Measurements from ENCODE around the gene PKNOX2.

PKNOX2 gene

GRCh38 chr11:125202362-125202880 is 37.9 kb downstream of the PKNOX2 start:
- Histone ChIP-seq H3K4me2 (ENCODE audit: insufficient read depth, low read length) (no peak overlapping the region), H3K9ac (ENCODE audit: low read depth, low read length) (no peak overlapping the region), H3K27ac (ENCODE audit: low read length) (no peak overlapping the region), H3K9me3 (ENCODE audit: insufficient read depth, low read length, severe bottlenecking) (no peaks in the 10 kb centered on the region), H3K4me3 (ENCODE audit: low read depth in 1 of 2, low read length in 2 of 2) (no peak overlapping the region), H4K20me1 (ENCODE audit: insufficient read depth, low read length) (no peaks in the 10 kb centered on the region), H3K4me1 (ENCODE audit: insufficient read depth, low read length) (no peaks in the 10 kb centered on the region), H3K36me3 (ENCODE audit: insufficient read depth, low read length) (no peaks in the 10 kb centered on the region), H3K27me3 (ENCODE audit: insufficient read depth, low read length, poor library complexity) (peaks cover 7% of the 10 kb centered on the region), H2AFZ (ENCODE audit: low read depth, low read length) (no peak overlapping the region), H3K79me2 (ENCODE audit: insufficient read depth, low read length) (no peaks in the 10 kb centered on the region)
- DNase-seq (no peak), ATAC-seq (ENCODE audit: insufficient read depth, low read depth) (no peak)
- no peak for TF ChIP-seq CTCF (IDR thresholded peaks at IDR 0.05; ENCODE audit: borderline replicate concordance, extremely low read depth, low read length, poor library complexity, severe bottlenecking)
- no peak for TF ChIP-seq EZH2 (IDR thresholded peaks at IDR 0.05; ENCODE audit: borderline replicate concordance, low read depth, low read length, severe bottlenecking)

GRCh38 chr11:125202977-125203376 is 38.4 kb downstream of the PKNOX2 start:
- H3K79me2 ChIP-seq (ENCODE audit: insufficient read depth, low read length): no peaks in the 10 kb centered on the region
- H3K36me3 ChIP-seq (ENCODE audit: insufficient read depth, low read length): no peaks in the 10 kb centered on the region
- peaks cover 8% of the 10 kb centered on the region for H3K27me3 ChIP-seq (ENCODE audit: insufficient read depth, low read length, poor library complexity)
- H3K4me1 ChIP-seq (ENCODE audit: insufficient read depth, low read length): no peaks in the 10 kb centered on the region
- no peak for DNase-seq
- H3K4me2 ChIP-seq (ENCODE audit: insufficient read depth, low read length): no peak overlapping the region
- no peak overlapping the region for H3K9ac ChIP-seq (ENCODE audit: low read depth, low read length)
- ATAC-seq (ENCODE audit: insufficient read depth, low read depth): no peak
- no peak overlapping the region for H3K4me3 ChIP-seq (ENCODE audit: low read depth in 1 of 2, low read length in 2 of 2)
- H2AFZ ChIP-seq (ENCODE audit: low read depth, low read length): no peak overlapping the region
- H3K9me3 ChIP-seq (ENCODE audit: insufficient read depth, low read length, severe bottlenecking): no peaks in the 10 kb centered on the region
- H3K27ac ChIP-seq (ENCODE audit: low read length): no peak overlapping the region
- H4K20me1 ChIP-seq (ENCODE audit: insufficient read depth, low read length): no peaks in the 10 kb centered on the region
- TF ChIP-seq EZH2 (IDR thresholded peaks at IDR 0.05; ENCODE audit: borderline replicate concordance, low read depth, low read length, severe bottlenecking) (no peak), CTCF (IDR thresholded peaks at IDR 0.05; ENCODE audit: borderline replicate concordance, extremely low read depth, low read length, poor library complexity, severe bottlenecking) (no peak)

- H3K79me2 ChIP-seq (ENCODE audit: insufficient read depth, low read length): no peaks in the 10 kb centered on the region
- H3K36me3 ChIP-seq (ENCODE audit: insufficient read depth, low read length): no peaks in the 10 kb centered on the region
- H3K4me2 ChIP-seq (ENCODE audit: insufficient read depth, low read length): no peak overlapping the region
- no peak overlapping the region for H3K9ac ChIP-seq (ENCODE audit: low read depth, low read length)
- no peak overlapping the region for H2AFZ ChIP-seq (ENCODE audit: low read depth, low read length)
- no peak for TF ChIP-seq EZH2 (IDR thresholded peaks at IDR 0.05; ENCODE audit: borderline replicate concordance, low read depth, low read length, severe bottlenecking)
- TF ChIP-seq CTCF (IDR thresholded peaks at IDR 0.05; ENCODE audit: borderline replicate concordance, extremely low read depth, low read length, poor library complexity, severe bottlenecking): no peak
- no peak overlapping the region for H3K27ac ChIP-seq (ENCODE audit: low read length)
- H3K4me1 ChIP-seq (ENCODE audit: insufficient read depth, low read length): no peaks in the 10 kb centered on the region
- no peaks in the 10 kb centered on the region for H3K9me3 ChIP-seq (ENCODE audit: insufficient read depth, low read length, severe bottlenecking)
- ATAC-seq (ENCODE audit: insufficient read depth, low read depth) (no peak), DNase-seq (no peak)
- peaks cover 26% of the 10 kb centered on the region for H3K27me3 ChIP-seq (ENCODE audit: insufficient read depth, low read length, poor library complexity)
- no peak overlapping the region for H3K4me3 ChIP-seq (ENCODE audit: low read depth in 1 of 2, low read length in 2 of 2)
- H4K20me1 ChIP-seq (ENCODE audit: insufficient read depth, low read length): no peaks in the 10 kb centered on the region
These were observed 43.4 kb downstream of the PKNOX2 start for GRCh38 chr11:125207866-125208425.
